ENCODE results near the gene CEBPG.

The CEBPG gene

GRCh38 chr19:33407140-33407551 is 33.6 kb downstream of the CEBPG start:
- DNase-seq = no peak
- ATAC-seq = no peak

DNA sequence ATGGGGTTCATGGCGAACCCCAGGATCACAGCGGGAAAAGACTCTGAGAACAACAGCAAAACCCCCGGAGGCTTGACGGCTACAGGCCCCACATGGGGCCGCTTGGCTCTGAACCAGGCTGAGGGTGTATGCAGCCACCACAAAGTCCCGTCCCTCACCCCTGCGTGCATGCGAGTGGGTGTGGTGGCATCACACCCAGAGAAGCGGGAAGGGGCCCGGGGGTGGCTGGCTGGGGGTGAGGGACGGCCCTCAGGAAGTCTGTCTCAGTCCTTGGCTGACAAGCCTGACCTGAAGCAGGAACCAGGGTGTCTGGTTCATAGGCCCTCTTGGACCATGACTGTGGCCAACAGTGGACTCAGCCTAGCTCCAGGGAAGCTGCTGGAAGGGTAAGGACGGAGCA is 34.2 kb downstream of the CEBPG start:
- ATAC-seq (no peak), DNase-seq (no peak)

- DNase-seq = no peak
- ATAC-seq = no peak
Measured at GRCh38 chr19:33408116-33408515, 34.6 kb downstream of the CEBPG start.

DNA sequence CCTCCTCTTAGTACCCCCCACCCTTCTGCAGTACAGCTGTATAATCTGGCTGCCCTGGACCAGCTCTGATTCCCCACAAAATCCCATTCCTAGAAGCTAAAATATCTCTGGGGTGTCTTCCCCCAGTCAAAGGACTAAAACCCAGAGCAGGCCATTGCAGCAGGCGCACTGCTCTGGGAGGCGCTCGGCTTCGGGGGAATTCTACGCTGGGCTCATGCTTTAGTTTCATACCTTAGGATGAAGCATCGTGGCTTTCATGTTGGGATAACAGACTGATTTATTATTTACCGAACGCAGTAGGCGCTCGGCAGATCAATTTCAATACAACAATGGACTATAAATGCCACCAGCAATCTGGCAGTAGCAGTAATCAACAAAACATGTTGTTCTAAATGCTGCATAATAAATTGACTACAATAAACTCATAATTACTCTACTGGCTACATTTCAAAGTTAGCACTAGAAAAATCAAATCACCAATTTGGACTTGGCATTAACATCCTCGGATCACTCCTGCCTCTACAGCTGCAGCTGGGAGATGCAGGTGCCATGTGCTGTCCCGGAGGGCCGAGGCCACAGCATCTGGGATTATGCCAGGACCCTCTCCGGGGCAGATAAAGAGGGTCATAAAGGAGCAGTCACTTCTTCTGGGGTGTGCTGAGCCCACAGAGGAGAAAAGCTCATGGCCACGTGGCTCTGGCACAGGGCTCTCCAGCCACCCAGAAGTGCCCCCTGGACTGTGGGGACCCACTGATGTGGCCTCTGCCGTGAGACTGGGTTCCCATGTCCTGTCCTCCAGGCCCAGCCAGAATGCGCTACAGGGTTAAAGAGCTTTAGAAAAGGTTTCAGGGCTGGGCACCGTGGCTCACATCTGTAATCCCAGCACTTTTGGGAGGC is 35.3 kb downstream of the CEBPG start:
- DNase-seq = no peak
- no peak for ATAC-seq

- ATAC-seq (no peak), DNase-seq (no peak)
Measured at GRCh38 chr19:33409906-33410685, 36.6 kb downstream of the CEBPG start.

- DNase-seq (no peak), ATAC-seq (no peak)
Measured at GRCh38 chr19:33410915-33411401, 37.4 kb downstream of the CEBPG start.

- ATAC-seq = no peak
- no peak for DNase-seq
Measured at GRCh38 chr19:33411621-33412180, 38.2 kb downstream of the CEBPG start.

DNA sequence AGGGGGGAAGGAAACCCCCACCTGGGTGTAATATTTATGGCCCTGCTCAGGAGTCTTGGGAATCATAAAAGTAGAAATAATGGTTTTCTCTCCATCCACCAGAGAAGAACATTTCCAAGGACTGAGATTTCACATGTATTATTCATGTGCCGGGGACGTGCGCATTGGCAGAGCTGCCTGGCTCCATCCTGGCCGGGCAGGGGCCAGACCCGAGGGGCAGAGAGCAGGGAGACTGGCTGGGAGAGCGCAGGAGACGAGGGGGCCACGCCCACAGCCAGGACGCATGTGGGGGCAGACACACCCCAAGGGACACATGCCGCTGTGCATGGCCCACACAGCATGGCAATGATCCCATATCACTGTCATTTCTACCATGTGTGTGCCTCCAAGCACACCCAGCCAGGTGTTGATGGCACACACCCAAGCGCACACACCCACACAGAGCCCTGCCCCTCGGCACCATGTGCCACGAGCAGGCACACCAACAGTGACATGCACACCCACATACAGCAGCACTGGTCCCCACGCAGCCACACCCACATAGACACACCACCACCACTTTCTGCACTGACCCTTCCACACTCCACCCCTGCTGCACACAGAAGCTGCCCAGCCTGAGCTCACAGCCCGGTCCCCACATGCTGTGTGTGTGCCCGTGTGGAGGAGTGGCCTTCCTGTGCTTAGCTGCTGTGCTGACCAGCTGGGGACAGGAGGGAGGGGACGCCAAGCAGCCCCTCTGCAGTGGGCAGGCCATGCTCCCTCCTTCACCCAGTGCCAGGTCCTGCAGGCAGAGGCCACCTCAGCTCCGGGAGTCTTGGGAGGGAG is 39.3 kb downstream of the CEBPG start:
- ATAC-seq (no peak), DNase-seq (no peak)

DNA sequence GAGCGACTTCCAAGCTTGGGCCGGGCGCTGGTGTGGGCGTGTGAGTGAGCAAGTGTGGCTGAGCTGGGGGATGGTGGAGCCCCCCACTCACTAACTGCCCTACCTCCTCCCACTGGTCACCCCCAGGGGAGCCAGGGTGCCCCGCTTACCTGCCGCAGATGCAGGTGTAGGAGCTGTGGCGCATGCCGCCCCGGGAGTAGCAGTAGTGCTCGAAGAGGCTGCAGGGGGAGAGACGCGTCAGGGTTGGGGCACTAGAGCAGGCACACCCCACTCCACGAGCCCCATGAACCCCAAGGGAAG is 39.9 kb downstream of the CEBPG start:
- no peak for DNase-seq
- no peak for ATAC-seq

DNA sequence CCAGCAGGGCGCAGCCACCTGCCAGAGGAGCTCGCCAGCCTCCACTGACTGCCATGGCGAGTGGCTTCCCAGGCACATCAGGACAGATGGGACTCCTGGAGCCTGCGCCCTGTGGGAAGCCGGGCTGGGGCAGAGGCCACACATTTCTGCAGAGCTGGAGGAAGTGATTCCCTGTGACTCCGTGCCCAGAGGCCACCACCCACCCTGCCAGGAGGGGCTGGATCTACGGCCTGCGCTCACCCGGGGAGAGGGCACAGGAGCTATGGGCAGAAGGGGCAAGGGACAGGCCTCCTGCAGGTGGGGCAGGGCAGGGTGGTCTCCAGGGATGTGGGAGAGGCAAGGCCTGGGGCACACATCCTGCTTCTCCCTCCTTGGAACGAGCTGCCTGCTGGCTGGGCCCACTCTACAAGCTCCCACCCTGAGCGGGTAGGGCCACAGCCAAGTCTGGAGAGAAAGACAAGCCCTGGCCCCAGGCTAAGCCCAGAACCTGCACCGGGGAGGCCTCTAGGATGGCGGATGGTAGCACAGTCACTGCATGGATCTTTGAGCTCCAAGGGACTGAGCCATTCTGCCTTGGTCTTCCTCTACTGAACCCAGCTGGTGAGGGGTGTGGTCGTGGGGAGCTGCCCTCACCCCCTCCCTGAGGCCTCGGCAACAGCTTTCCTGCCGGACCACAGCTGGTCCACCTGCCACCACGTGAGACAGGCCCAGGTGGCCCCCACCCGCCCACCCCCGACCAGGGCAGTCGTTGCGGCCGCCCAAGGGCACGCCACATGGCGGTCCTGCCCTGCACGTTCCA is 40.6 kb downstream of the CEBPG start:
- DNase-seq = no peak
- no peak for ATAC-seq

- no peak for ATAC-seq
- no peak for DNase-seq
Measured at GRCh38 chr19:33414667-33415605, 41.4 kb downstream of the CEBPG start.

DNA sequence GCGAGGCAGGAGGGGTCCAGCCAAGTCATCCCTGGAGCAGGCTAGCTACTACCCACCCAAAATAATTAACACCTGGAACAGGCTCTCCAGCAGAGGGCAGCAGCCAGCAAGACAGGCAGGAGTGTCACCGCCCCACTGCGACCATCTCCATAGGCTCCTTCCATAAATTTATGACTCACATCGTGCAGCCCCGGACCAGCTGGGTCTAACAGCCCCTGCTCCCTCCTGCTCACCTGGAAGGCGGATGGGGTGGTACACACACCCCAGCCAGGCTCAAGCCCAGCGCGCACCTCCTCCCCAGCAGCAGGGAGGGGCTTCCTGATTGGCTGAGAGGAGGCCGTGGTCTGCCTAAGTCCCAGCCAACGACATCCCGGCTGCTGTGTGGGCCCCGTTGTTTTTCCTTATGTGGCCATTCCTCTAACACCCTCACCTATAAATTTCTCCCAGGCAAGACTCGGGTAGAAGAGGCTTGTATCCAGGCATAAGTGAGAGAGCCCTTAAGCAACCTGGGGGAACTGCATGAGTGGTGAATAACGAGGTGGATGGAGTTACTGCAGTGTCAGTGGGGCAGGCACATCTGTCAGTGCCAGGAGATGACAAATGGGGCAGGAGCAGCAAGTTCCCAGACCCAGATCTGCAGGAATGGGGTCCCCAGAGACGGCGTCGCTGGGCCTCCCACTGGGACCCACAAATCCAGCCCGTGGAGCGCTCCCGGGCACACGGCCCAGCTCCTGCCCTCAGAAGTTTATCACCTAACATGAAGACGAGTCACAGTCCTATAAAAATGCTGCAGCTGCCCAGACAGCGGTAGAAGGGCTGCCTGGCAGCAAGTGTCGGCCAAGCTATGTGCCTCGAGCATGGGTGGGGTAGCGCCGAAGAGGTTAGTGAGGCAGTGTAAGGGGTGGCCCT is 43.1 kb downstream of the CEBPG start:
- ATAC-seq (peak; percentile 67), DNase-seq (peak; percentile 77)

- ATAC-seq (no peak), DNase-seq (no peak)
Measured at GRCh38 chr19:33417751-33418150, 44.2 kb downstream of the CEBPG start.

DNA sequence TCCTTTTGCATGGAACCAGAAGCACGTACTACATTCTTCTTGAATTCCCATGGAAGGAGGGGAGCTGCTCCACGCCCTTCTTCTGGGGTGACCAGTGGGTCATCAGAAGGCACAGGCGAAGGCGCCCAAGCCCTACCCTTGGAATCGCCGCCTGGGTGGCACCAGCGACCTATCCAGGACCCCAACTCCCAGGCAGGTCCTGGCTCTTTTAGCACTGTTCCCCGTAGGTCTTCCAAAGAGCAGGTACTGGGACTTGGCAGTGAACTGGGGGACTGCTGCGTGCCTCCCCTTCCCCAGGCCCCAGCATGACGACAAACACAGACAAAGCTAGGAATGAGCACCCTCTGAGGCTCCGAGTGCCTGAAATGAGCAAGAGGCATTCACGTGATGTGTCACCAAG is 45.0 kb downstream of the CEBPG start:
- ATAC-seq (no peak), DNase-seq (no peak)

DNA sequence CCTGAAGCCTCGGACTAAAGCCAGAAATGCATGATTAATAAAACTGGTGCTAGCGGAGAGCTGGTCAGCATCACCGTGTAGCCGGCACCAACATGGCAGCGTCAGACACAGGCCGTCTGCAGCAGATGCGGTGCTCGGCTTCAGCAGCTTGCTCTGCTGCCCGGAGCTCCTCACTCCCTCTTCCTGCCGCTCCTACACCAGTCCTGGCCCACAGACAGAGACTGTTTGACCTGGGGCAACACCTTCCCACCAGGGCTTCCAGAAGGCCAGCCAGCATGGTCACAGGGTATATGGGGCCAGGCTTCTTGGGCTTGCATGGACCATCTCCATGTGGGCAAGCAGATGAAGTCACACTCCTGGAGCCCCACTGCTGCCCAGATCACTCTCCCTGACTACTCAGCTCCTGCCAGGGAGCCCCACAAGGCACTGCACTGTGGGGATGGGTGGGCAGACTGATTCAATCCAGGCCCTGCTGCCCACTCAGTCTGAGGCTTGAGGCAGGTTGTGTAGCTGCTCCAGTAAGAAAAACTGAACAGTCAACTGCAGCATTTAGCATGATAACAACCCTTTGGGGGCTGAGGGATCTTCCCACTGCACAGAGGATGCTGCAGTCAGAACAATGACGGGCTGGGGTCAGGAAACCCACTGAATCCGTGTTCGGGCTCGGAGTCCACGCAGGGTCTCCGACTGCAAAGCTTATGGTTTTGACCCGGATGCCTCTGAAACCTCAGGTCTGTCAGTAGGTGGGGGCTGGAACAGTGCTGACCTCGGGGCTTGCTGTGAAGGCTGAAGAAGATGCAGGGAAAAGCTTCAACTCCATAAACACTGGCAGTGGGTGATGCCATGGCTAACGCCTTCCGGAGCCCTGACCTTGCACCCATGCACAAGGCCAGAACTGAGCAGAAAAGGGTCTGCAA is 45.6 kb downstream of the CEBPG start:
- ATAC-seq = no peak
- no peak for DNase-seq

DNA sequence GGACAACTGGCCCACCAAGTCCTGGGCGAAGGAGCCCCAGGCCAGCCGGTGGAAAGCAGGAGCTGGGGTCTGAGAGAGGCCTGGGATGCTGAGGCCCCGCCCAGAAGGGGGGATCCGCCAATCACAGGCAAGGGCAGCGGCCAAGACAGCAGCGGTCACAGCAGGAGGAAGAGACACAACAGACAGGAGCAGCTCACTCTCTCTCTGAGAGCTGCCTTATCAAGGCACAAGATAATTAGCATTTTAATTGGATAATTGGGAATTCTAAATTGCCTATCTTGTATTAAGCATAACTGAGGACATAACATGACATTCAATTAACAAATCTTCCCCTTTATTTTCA is 46.2 kb downstream of the CEBPG start:
- ATAC-seq (no peak), DNase-seq (no peak)

GRCh38 chr19:33420821-33421220 is 47.3 kb downstream of the CEBPG start:
- ATAC-seq (no peak), DNase-seq (no peak)

DNA sequence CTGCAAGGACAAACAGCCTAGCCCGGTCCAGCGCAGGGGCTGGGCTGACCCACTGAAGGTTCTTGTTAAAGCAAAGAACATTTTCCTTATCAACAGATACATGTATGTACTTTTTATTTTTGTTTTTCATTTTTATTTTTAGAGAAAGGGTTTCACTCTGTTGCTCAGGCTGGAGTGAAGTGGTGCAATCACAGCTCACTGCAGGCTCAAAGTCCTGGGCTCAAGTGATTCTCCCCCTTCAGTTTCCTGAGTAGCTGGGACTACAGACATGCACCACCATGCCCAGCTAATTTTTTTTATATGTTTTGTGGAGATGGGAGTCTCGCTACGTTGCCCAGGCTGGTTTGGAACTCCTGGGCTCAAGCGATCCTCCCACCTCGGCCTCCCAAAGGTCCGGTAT is 47.9 kb downstream of the CEBPG start:
- no peak for DNase-seq
- ATAC-seq = no peak

Measured in stimulated activated naive CD8-positive, alpha-beta T cell treated with anti-CD3 and anti-CD28 coated beads, Interleukin-15, Interleukin-2, amounts not matched to agents 100 U/mL and 50 U/mL, for 24 hours (primary cell).